ENCODE results near the gene LINGO4. TPM values are rescaled to one million over a fixed set of nuclear protein-coding genes. Genes with fewer than 3 reads are reported as not detected.

The LINGO4 gene
- total RNA-seq, result not detected in 2 replicates

DNA sequence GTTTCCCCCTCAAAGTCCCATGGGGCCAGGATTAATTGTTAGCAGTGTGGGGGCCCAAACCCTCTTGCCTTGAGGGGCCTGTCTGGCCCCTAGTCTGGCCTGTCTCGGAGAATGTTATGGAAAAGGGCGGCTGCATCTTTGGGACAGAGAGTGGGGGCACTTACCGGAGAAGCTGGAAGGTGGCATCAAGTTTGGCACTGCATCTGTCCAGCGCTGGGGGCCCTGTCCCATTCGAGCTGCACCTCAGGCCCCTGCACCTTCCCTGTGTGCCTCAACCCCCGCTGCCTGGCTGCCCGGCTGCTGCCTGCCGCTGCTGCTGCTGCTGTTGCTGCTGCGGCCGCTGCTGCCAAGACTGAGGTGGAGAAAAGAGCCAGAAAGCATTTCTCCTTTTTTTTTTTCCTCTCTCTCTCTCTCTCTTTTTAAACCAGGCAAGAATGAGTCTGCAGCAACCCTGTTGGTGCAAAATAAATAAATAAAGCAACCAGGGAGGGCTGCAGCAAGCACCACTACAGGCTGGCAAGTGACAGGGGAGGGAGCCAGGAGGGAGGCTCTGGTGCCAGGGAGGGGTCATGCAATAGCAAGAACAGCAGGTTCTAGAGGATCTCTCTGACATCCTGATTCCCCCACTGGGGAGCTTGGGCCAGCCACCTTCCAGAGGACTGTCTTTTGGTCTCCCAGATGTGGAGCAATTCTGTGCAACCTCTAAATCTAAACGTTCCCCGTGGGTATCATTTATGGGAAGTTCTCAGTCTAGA lies at the start of gene LINGO4:
Gene LINGO4 (minus strand): TSS at position 354 of the 755 bp plus-strand sequence. CDS start 2,715 bp downstream, outside the sequence.

DNA sequence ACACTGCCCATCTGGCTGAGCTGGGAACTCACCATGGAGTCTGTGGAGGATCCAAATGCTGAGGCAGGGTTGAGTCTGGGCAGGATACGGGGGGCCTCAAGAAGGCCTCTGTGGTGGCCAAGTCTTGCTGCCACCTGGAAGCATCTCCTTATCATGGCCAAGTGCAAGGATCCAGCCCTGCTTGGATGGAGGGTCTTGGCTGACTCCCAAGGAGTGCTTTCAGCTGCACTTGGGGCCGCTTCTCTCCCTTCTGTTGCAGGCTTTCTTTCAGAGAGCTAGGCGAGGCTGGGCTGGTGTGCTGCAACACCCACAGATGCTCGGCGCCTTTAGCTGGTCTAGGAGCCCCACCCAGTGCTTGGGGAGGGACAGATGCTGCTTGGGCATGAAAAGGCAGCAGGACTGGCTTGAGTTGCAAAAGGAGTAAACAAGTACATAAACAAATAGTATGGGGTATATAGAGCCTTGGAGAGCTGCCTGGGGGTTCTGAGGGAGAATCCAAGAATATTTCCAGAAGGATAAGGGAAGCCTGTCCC lies 48.3 kb upstream of the LINGO4 start, which contains the start of gene THEM5:
Gene THEM5 (minus strand): TSS at position 302 of the 533 bp plus-strand sequence. CDS start 147 bp downstream, at position 155.

DNA sequence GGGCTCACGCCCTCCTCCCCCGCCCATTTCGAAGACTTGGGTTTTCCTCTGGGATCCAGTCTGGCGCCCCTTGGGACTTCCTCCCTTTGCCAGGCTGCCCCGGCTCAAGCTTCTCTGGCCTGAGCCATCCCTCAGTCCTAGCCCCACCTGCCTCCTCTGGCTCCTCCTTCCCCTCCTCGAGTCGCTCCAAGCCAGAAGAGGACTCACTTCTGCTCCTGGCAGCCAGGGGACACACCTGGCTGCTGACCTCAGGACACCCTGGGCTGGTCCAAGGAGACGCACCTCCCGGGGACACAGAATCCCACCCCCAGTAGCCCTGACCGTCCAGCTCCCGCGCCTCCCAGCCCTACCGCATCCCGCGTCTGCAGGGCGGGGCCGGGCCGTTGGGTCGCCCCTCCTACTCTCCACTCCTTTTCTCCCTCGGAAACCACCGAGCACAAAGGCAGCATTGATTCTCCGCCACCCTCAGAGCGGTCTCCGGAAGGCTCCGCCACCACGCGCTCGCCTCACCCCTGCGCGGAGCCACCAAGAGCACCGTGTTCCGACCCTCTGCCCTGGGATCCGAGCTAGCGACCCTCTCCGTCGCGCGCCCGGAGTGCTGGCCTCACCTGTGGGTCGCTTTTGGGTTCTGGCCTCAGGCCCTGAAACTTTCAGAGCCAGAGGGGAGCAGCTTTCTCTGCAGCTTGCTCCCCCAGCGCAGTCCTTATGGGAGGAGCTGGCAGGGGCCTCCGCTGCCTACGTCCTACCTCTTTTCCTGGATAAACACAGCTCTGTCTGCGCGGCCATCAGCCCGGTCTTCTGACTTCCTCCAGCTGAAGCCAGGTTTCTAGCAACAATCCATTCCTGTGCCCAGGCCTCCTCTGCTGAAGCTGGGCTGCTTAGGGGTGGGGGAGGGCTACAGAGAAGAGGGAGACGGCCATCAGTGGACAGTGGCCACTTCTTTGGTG lies 34.5 kb upstream of the LINGO4 start, which contains the start of gene C2CD4D:
Gene C2CD4D (minus strand): TSS at position 364 of the 947 bp plus-strand sequence. CDS start 831 bp downstream, outside the sequence.

GRCh38 chr1:151831605-151832004 lies 26.4 kb upstream of the LINGO4 start, which contains the start of gene RORC:
Gene RORC (minus strand): TSS chr1:151831802. CDS start chr1:151831764, 38 bp downstream.

GRCh38 chr1:151790071-151790939 lies 14.9 kb downstream of the LINGO4 start, which contains the start of gene TDRKH:
Gene TDRKH (minus strand): TSS chr1:151790500. CDS start chr1:151783022, 7,478 bp downstream.

GRCh38 chr1:151762941-151763921 lies 42.0 kb downstream of the LINGO4 start, which contains the start of gene MRPL9:
Gene MRPL9 (minus strand): TSS chr1:151763496. CDS start chr1:151763479, 17 bp downstream.

Small RNAs within 50 kb of the gene (small RNA-seq; reads per million reads assigned to genes)
- not detected for gene RF00019 (ENCODE audit: low replicate concordance)

Other genes with a start within 250 kb of the LINGO4 start
- gene SNX27, start 193.4 kb downstream of the LINGO4 start, total RNA-seq, result 29.3 and 29.6 TPM in 2 replicates
- gene CELF3, start 88.6 kb downstream of the LINGO4 start, total RNA-seq, result not detected in 2 replicates
- gene RIIAD1, start 83.9 kb downstream of the LINGO4 start, total RNA-seq, result not detected in 2 replicates
- gene MRPL9, start 41.9 kb downstream of the LINGO4 start, total RNA-seq, result 77.2 and 87.5 TPM in 2 replicates
- gene TDRKH, start 14.9 kb downstream of the LINGO4 start, total RNA-seq, result 1.0 and 1.5 TPM in 2 replicates
- not detected in 2 replicates for gene RORC, start 26.4 kb upstream of the LINGO4 start, total RNA-seq
- gene C2CD4D, start 34.4 kb upstream of the LINGO4 start, total RNA-seq, result not detected in 2 replicates
- gene THEM5, start 48.3 kb upstream of the LINGO4 start, total RNA-seq, result not detected in 2 replicates
- gene THEM4, start 104.1 kb upstream of the LINGO4 start, total RNA-seq, result 8.8 and 10.7 TPM in 2 replicates
- gene S100A10, start 188.4 kb upstream of the LINGO4 start, total RNA-seq, result 46.0 and 55.6 TPM in 2 replicates
- 176 and 199 TPM in 2 replicates for gene S100A11, start 231.6 kb upstream of the LINGO4 start, total RNA-seq

Data from placental pericyte (primary cell).